Thymus (tissue), 11 donors: ENCODE measurements around the gene DNASE1L2. TPM values are rescaled to one million over a fixed set of nuclear protein-coding genes. Genes with fewer than 3 reads are reported as not detected.
A peak's percentile ranks its signal among the peaks of the same experiment; 100 is the strongest.

Experiments
- DNase-seq, 9 donors: peaks; one replicate each; pipeline ENCODE4 v3.0.0-alpha.2; 2013; ENCODE audit warnings: low spot score in 9 of 9, low read depth in 6 of 9, missing footprints in 1 of 9
- H3K27ac ChIP-seq, 2 donors: one replicate each; pipeline ENCODE4 v1.5.1; 2013; ENCODE audit warnings: control low read depth in 1 of 2, low read depth in 1 of 2, low read length in 1 of 2, mild to moderate bottlenecking in 1 of 2, moderate library complexity in 1 of 2
- H3K27me3 ChIP-seq, 2 donors: one replicate each; pipeline ENCODE4 v1.5.1; 2013; ENCODE audit warnings: low read length in 1 of 2; ENCODE audit not compliant: control insufficient read depth in 2 of 2, insufficient read depth in 1 of 2
- H3K36me3 ChIP-seq, 2 donors: one replicate each; pipeline ENCODE4 v1.5.1; 2013; ENCODE audit warnings: low read length in 1 of 2, mild to moderate bottlenecking in 1 of 2, moderate library complexity in 1 of 2; ENCODE audit not compliant: control insufficient read depth in 2 of 2, insufficient read depth in 2 of 2
- H3K4me1 ChIP-seq, 2 donors: one replicate each; pipeline ENCODE4 v1.5.1; 2013; ENCODE audit warnings: low read length in 2 of 2; ENCODE audit not compliant: control insufficient read depth in 2 of 2, insufficient read depth in 2 of 2
- H3K4me3 ChIP-seq, 2 donors: one replicate each; pipeline ENCODE4 v1.5.1; 2013; ENCODE audit warnings: low read length in 2 of 2, control low read depth in 1 of 2, mild to moderate bottlenecking in 1 of 2
- H3K9me3 ChIP-seq, 2 donors: one replicate each; pipeline ENCODE4 v1.5.1; 2013; ENCODE audit warnings: low read length in 1 of 2, mild to moderate bottlenecking in 1 of 2; ENCODE audit not compliant: control insufficient read depth in 2 of 2, insufficient read depth in 1 of 2
- WGBS: extraction: QIAGEN DNeasy Blood & Tissue Kit; methylation state at CpG from one replicate; pipeline ENCODE4 v1.1.7; 2013; 5-methylcytosine and 5-hydroxymethylcytosine counted together
- polyA plus RNA-seq: library from polyadenylated mRNA; stranded (reverse); fragments of 200-250 nt; gene quantifications from one replicate; pipeline ENCODE4 v1.2.3, GENCODE V29; 2013
- total RNA-seq: library from RNA; stranded (reverse); fragments of 120-200 nt; gene quantifications from one replicate; pipeline ENCODE4 v1.2.4, GENCODE V29; 2013
- donor health status: healthy.

DNASE1L2 gene
- total and polyA plus RNA-seq, 2 donors: 0.99 to 3.5 TPM

DNA sequence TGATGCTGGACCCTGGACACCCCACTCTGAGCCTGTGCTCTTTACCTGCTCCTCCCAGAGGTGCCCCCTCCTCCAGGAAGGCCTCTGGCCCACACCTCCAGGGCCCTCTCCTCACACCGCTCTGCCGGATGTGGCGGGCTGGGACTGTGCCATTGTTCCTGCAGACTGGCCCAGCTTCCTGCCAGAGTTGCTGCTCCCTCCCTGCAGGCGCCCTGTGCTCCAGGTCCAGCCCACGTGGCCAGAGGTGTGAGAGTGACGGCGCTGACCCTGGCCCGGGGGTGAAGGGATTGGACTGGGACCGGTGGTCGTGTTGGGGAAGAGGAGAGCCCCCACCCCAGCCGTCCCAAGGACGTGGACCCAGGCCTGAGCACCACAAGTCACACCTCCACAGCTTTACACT is 7.2 kb upstream of the DNASE1L2 start:
- no peak for DNase-seq
- WGBS: 97% methylated on average over 12 of the region's 12 CpGs
- Histone ChIP-seq H3K9me3 (peaks cover 0 to 4% of the 10 kb centered on the region in 2 donors), H3K36me3 (peaks cover 60 to 63% of the 10 kb centered on the region in 2 donors), H3K4me3 (no peak overlapping the region), H3K27ac (no peak overlapping the region), H3K4me1 (peaks cover 6 to 11% of the 10 kb centered on the region in 2 donors), H3K27me3 (no peaks in the 10 kb centered on the region)

DNA sequence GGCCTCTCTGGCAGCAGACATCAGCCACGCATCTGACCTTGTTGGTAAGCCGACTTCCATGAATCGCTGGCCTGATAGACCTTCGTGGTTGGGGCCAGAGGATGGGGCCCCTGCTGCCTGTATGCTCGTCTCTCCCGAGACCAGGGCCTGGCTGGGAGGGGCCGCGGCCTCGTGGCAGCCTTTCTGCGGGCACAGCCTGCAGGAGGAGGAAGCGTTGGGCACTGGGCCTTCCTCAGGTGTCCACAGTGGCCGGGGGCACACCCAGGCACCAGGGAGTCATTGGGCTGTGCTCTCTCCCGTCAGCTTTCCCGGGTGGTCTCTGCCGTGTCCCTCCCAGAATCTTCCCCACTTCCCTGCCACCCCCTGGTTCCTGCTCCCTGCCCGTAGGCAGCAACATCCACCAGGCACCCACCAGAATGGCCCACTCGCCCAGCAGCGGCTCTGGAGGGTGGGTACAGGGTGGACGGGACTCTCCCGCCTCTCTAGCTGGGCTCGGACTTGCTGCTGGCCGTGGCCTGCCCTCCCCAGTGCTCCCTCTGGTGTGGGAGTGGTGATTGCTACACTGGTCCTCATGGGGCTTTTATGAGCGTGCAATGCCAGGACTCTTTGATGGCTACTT is 6.5 kb upstream of the DNASE1L2 start:
- H3K27me3 ChIP-seq: no peaks in the 10 kb centered on the region
- 98% methylated on average over 23 of the region's 23 CpGs for WGBS
- peaks cover 0 to 4% of the 10 kb centered on the region in 2 donors for H3K4me1 ChIP-seq
- no peak for DNase-seq
- peaks cover 0 to 4% of the 10 kb centered on the region in 2 donors for H3K9me3 ChIP-seq
- H3K27ac ChIP-seq: no peak overlapping the region
- no peak overlapping the region for H3K4me3 ChIP-seq
- peaks cover 67 to 70% of the 10 kb centered on the region in 2 donors for H3K36me3 ChIP-seq

DNA sequence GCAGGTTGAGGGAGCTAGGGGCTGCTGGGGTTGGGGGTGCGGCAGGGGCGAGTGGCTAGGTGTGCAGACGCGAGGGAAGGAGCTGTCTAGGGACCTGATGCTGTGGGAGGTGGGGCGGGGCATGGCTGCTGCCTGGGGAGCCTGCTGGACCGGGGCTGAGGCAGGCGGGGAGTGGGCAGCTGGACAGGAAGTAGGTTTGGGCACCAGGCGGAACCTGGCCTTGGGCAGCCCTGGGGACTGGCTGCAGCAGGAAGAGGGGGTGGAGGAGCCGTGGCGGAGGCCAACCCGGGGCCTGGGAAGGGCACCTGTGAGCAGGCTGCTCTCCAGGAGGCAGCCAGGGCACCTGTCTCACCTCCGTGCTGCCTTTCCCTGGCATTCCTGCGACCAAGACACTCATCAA is 5.9 kb upstream of the DNASE1L2 start:
- peaks cover 0 to 4% of the 10 kb centered on the region in 2 donors for H3K9me3 ChIP-seq
- peaks cover 73 to 76% of the 10 kb centered on the region in 2 donors for H3K36me3 ChIP-seq
- DNase-seq: no peak
- H3K27me3 ChIP-seq: peaks cover 2 to 5% of the 10 kb centered on the region in 2 donors
- no peak overlapping the region for H3K27ac ChIP-seq
- H3K4me3 ChIP-seq: no peak overlapping the region
- peaks cover 0 to 4% of the 10 kb centered on the region in 2 donors for H3K4me1 ChIP-seq
- 97% methylated on average over 13 of the region's 13 CpGs for WGBS

DNA sequence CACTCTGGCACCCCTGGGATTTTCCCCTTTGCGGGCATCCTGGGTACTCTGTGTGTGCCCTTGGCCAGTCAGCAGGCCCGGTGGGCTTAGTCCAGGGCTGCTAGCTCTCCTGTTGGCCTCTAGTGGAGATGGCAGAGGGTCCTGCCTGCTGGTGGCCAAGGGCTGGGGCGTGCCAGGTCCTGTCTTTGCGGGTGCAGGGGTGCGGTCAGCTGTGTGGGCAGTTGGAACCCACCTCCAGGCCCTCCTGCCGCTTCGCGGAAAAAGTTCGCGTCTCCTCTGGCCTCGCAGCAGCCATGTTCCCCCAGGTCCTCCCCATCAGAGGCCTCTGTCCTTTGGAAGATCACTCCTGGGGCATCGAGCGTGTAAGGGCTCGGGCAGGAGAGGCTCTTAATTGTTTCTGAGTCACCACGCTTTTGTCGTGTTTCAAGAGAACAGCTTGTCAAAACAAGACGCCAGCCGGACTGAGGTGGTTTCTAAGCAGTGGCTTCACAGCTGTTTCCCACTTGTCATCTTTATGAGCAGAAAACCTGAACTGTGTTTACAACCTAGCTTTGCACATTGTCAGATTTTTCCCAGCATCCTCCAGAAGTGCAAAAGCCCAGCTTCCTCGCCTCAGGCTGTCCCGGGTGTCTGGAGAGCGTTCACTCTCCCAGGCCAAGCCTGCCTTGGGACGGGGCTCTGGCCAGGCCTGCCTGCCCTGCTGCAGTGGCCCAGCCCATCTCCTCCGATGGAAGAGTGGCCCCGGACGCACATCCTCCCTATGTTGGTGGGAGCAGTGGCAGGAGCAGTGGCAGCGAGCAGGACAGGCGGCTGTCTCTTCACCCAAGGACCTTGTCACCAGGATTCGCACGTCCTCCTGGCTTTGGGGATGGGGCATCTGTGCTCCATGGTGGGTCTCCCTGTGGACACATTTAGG is 5.0 kb upstream of the DNASE1L2 start:
- 96% methylated on average over 29 of the region's 29 CpGs for WGBS
- Histone ChIP-seq H3K4me1 (peaks cover 0 to 4% of the 10 kb centered on the region in 2 donors), H3K27ac (peak overlapping the region in 1 of 2 donors; percentile 17), H3K27me3 (peaks cover 11 to 14% of the 10 kb centered on the region in 2 donors), H3K9me3 (peaks cover 0 to 4% of the 10 kb centered on the region in 2 donors), H3K36me3 (peaks cover 76 to 84% of the 10 kb centered on the region in 2 donors), H3K4me3 (no peak overlapping the region)
- DNase-seq: no peak

DNA sequence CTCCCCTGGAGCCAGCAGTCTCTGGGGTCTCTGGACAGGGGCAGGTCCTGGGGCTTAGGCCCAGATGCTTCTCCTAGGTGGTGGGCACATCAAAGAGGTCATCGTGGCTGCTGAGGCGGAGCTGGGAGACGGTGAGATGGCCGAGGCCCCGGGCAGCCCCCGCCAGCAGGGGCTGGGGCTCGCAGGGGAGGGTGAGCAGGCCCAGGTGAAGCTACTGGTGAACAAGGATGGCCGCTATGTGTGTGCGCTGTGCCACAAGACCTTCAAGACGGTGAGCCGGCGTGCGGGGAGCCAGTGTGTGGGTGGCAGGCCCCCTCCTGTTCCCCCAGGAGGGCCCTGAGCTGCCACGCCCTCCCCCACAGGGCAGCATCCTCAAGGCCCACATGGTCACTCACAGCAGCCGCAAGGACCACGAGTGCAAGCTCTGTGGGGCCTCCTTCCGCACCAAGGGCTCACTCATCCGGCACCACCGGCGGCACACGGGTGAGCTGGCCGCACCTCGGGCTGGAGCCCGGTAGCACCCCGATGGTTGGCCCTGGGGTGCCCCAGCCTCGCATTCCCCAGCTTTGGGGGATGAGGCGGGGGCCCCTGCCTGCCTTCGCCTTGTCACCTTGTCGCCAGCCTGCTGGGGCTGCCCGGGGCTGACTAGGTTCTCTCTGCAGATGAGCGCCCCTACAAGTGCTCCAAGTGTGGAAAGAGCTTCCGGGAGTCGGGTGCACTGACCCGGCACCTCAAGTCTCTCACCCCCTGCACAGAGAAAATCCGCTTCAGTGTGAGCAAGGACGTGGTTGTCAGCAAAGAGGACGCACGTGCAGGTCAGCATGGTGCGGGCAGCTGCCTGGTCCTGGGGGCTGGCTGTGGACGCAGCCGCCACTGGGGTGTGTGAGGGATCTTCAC is 3.9 kb upstream of the DNASE1L2 start:
- 95% methylated on average over 41 of the region's 41 CpGs for WGBS
- H3K36me3 ChIP-seq: peaks cover 76 to 84% of the 10 kb centered on the region in 2 donors
- H3K4me3 ChIP-seq: no peak overlapping the region
- H3K27ac ChIP-seq: no peak overlapping the region
- peaks cover 21 to 24% of the 10 kb centered on the region in 2 donors for H3K27me3 ChIP-seq
- DNase-seq: no peak
- H3K4me1 ChIP-seq: peaks cover 0 to 4% of the 10 kb centered on the region in 2 donors
- peaks cover 0 to 4% of the 10 kb centered on the region in 2 donors for H3K9me3 ChIP-seq

DNA sequence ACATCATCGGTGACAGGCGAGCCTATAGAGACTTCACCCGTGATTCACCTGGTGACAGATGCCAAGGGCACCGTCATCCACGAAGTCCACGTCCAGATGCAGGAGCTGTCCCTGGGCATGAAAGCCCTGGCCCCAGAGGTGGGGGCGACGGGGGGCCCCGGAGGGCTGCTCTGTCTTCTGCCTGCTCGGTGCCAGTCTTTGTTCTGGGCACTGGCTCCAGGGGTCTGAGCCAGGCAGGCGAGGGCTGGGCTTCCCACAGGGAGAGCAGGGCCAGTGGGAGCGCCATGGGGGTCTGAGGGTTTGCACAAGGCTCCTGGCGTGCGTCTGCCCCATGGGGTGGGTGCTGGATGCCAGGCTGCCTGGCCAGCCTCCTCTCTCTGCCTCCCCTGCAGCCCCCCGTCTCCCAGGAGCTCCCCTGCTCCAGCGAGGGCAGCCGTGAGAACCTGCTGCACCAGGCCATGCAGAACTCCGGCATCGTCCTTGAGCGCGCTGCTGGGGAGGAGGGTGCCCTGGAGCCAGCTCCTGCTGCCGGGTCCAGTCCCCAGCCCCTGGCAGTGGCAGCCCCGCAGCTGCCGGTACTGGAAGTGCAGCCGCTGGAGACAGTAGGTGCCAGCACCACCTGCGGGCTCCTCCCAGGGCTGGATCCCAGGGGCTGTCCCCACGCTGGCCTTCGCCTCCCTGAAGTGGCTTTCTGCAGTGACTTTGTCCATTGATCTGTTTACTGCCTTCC is 3.0 kb upstream of the DNASE1L2 start:
- WGBS: 98% methylated on average over 28 of the region's 28 CpGs
- no peak overlapping the region for H3K27ac ChIP-seq
- DNase-seq: no peak

DNA sequence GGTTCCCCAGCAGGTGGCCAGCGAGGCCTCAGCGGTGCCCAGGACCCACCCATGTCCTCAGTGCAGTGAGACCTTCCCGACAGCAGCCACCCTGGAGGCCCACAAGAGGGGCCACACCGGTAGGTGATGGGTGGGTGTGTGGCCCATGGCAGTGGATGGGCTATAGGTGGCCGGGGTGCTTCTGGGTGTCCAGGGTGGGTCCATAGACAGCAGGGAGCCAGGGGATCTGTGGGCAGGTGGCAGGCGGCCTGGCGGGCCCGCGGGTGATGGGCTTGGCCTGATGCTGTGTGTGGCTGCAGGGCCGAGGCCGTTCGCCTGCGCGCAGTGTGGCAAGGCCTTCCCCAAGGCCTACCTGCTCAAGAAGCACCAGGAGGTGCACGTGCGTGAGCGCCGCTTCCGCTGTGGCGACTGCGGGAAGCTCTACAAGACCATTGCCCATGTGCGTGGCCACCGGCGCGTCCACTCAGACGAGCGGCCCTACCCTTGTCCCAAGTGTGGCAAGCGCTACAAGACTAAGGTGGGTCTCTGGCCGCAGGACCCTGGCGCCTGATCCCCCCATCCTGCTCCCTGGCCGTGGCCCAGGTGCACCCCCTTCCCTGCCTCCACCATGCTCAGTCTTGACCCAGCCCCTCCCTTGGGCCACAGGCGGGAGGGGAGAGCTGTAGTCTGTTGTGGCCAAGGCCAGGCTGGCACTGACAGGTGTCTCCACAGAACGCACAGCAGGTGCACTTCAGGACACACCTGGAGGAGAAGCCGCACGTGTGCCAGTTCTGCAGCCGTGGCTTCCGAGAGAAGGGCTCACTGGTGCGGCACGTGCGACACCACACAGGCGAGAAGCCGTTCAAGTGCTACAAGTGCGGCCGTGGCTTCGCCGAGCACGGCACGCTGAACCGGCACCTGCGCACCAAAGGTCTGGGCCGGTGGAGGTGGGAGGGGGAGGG is 2.1 kb upstream of the DNASE1L2 start:
- 97% methylated on average over 51 of the region's 51 CpGs for WGBS
- Histone ChIP-seq H3K4me1 (peaks cover 0 to 4% of the 10 kb centered on the region in 2 donors), H3K27ac (no peak overlapping the region), H3K36me3 (peaks cover 65 to 70% of the 10 kb centered on the region in 2 donors), H3K27me3 (peaks cover 30 to 41% of the 10 kb centered on the region in 2 donors), H3K4me3 (no peak overlapping the region), H3K9me3 (no peaks in the 10 kb centered on the region)
- DNase-seq: no peak

More for the DNA sequence above, 3.0 kb upstream of the DNASE1L2 start:
- H3K4me3 ChIP-seq: no peak overlapping the region
- peaks cover 30 to 33% of the 10 kb centered on the region in 2 donors for H3K27me3 ChIP-seq
- peaks cover 0 to under 1% of the 10 kb centered on the region in 2 donors for H3K9me3 ChIP-seq
- peaks cover 71 to 79% of the 10 kb centered on the region in 2 donors for H3K36me3 ChIP-seq
- H3K4me1 ChIP-seq: peaks cover 0 to 4% of the 10 kb centered on the region in 2 donors
